SHP77 (cell line): ENCODE measurements around the gene F11R.
"Not testable (repeated sequence)": the region's sequence is repeated elsewhere in the genome, so short reads cannot be mapped to it uniquely, and the experiment has no call there.

ENCODE experiments used
- DNase-seq, 2 experiments: peaks; one replicate each; lab custom pipeline; 2025; lab: John Stamatoyannopoulos, UW

Gene F11R

GRCh38 chr1:161013131-161013487 lies 7.8 kb downstream of the F11R start:
- no peak for DNase-seq

DNA sequence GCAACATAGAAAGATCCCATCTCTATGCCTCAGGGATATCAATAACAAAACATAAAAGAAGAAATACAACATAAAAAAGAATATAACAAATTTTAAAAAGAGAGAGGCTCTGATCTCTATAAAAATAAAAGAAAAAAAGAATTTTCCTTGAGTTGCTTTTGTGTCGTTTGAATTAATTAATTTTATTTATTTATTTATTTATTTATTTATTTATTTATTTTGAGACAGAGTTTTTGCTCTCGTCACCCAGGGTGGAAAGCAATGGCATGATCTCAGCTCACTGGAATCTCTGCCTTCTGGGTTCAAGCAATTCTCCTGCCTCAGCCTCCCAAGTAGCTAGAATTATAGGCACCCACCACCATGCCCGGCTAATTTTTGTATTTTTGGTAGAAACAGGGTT lies 8.5 kb downstream of the F11R start:
- DNase-seq = no peak

- no peak for DNase-seq
These were observed 11.2 kb downstream of the F11R start for GRCh38 chr1:161009602-161010211.

DNA sequence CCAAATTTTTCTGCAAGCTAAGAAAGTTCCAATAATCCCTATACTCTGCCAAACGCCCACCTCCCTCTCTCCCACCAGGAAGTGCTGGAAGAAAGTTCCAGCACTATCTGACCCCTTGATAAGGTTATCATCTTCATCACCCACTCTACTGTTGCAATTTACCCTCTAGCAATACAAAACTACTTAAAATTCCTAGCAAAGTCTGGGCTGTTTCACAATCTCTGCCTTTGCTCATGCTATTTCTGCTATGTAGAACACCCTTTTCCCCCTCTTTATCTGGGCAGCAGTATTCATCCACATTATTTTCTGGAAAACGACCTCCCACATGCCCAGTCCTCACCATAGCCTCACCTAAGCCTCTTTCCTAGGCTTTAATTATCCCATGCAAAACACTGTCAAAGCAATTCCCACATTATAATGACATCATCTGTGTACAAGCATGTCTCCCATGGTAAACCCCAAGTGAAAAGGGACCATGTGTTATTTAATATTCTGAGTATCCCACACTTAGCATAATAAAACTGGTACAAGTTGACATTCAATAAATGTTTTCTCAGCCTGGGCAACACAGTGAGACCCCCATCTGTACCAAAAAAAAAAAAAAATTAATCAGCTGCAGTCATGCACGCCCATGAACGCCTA lies 12.0 kb downstream of the F11R start:
- DNase-seq = no peak

DNA sequence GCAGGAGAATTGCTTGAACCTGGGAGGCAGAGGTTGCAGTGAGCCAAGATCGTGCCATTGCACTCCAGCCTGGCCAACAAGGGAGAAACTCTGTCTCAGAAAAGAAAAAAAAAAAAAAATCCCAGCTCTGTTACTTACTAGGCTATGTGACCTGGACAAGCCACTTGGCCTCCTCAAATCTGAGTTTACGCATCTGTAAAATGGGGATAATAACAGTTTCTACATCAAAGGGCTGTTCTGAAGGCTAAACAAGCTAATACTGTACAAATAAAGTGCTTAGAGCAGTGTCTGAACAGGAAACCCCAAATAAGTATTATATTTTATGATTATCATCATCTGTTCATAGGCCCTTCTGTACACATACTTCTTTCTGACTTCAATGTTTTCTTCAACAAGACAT lies 13.6 kb downstream of the F11R start:
- DNase-seq = no peak

DNA sequence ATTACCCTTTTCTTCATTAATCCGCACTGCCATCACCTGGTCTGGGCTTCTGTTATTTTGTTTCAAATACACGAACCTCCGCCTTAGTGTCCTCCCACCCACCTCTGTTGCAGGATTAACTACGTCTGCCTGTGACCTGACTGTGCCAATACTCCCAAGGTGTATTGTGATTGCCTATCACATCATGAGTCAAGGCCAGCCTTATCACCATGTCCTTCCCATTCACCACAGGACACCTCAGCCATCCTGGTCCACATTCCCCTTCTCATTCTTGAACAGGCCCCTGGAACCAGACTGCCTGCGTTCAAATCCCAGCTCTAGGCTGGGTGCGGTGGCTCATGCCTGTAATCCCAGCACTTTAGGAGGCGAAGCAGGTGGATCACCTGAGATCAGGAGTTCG lies 14.4 kb downstream of the F11R start:
- DNase-seq = no peak

DNA sequence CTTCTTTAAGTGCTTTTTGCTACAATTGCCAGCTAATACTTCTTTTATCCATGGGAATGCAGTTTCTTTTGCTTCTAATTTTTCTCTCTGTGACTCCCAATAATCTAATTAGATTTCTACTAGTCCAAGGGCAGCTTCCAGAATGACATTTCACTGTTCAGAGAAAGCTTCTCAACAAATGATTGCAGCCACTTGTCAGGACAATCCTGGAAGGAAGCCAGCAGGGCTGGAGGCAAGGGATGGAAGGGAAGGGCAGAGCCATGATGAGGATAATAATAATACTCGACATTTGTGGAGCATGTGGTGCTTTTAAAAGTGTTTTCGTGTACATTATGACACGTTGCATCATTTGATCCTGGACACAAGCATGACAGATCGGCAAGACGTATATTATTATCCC lies 19.4 kb downstream of the F11R start:
- peak; percentile 8 to 13 for DNase-seq

DNA sequence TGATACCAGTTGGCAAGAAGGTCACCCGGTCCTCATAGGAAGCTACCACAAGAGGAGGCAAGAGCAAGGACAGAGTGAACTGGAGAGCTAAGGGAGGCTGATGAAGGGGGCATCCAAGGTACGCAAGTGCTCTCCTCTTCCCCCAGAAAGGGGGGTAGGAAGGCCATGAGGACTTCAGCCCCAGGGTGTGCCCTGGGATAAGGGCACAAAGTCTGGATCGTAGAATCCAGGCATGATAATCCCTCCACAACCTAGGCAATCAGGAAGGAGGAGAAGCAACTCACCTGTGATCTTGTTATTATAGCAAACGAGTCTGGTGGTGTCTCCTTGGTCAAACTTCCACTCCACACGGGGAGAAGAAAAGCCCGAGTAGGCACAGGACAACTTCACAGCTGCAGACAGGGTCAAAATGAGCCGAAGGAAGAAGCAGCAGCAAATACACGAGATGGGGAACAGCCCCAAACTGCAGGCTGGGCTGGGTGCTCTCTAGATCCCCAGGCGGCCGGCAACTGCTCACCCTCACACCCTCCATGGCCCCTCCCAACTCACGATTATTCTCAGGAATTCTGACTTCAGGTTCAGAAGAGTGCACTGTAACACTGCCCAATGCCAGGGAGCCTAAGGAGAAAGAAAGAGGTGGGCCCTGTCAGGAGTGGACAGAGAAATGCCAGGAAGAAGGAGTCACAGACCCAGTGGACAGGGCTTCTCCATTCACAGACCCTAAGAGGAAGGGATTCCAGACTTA lies 20.0 kb downstream of the F11R start:
- no peak for DNase-seq

DNA sequence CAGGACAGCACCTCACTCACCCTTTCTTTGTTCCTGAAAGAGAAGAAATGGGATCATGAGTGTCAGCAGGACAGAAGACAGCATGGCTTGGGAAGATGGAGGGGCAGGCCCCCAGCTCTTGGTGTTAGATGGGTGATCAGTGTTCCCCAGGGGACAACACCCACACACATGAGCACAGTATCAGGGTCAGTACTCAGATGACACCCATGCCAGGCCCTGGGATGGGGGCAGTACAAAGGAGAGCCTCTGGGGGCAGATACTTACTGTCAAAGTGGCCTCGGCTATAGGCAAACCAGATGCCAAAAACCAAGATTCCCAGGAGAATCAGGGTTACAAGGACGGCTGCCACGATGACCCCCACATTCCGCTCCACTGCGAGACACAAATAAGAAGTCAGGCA lies 21.6 kb downstream of the F11R start:
- no peak for DNase-seq

DNA sequence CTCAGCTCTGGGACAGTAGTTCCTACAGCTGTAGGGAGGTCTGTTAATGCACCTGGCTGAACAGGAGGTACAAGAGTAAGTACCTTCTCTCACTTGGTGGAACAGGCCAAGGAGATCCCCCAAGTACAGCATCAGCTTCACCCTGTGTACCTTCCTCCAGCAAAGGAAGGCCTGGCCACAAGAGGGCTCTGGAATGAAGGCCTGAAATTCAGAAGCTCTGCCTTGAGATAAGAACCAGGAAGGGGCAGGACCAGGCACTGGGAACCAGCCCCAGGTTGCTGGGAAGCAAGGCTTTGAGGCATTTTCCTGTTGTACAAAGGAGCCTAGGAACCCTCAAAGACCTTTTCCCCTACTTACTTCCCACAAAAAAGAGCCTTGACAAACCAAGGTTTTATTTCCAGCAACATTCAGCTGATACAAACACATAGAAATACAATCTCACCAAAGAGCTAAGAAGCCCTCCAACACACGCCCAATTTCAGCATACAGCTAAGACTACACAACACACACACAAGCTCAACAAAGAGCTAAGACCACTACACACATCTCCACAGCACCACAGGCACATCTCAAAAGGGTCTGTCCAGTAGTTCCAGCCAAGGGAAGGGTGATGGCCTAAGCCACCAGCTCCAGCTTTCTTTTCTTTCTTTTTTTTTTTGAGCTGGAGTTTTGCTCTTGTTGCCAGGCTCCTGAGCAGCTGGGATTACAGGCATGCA lies 23.5 kb downstream of the F11R start:
- peak in 1 of 2 experiments; percentile 45 for DNase-seq

- DNase-seq = no peak
These were observed 24.8 kb downstream of the F11R start for GRCh38 chr1:160996178-160996577.

- peak in 1 of 2 experiments; percentile 12 for DNase-seq
These were observed 27.3 kb downstream of the F11R start for GRCh38 chr1:160993544-160994193.

DNA sequence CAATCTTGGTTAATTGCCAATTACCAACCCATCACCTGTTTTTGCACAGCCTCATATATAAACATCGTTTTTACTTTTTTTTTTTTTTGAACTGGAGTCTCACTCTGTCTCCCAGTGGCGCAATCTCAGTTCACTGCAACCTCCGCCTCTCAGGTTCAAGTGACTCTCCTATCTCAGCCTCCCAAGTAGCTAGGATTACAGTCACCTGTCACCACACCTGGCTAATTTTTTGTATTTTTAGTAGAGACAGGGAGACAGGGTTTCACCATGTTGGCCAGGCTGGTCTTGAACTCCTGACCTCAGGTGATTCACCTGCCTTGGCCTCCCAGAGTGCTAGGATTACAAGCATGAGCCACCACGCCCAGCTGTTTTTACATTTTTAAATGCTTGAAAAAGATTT lies 28.9 kb downstream of the F11R start:
- not testable (repeated sequence) for DNase-seq

DNA sequence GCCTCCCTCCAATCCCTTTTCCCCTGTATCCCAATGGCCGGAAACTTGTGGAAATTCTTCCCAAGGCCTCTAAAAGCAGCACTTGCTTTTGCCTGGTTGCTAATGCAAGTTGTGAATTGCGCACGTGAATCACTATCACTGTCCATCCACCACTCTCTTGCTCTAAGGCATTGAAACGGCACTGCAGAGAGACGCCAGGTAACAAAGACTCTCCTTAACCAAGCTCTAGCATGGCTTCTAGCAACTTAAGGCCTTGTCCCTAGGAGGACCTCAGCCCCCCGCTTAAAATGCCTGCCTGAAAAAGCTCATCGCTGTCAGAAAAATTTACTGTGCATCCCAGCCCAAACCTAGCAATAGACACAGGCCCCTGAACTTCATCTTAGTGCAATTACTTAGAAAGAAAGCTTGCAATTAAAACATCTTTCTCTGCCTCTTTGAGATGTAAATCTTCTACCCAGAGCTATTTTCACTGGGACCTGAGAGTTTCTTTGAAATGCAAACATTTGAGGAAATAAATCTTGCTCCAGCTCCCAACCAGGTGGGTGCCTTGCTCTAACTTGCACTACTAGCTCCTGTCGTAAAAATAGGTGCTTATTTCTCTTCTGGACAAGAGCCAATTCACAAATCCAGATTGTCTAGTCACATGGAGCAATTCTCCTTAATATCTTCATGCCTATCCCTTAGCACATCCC lies 33.4 kb downstream of the F11R start:
- DNase-seq = no peak

DNA sequence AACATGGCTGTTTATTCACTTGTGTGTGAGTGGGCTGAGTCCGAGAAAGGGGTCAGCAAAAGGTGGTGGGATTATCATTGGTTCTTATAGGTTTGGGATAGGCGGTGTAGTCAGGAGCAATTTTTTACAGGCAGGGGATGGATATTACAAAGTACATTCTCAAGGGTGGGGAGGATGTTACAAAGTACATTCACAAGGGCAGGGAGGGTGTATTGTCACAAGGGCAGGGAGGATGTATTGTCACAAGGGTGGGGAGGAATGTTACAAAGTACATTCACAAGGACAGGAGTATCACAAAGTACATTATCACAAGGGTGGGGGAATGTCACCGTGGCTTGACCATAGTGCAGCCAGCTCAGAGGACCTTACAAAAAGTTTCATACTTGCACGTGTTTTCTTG lies 35.2 kb downstream of the F11R start:
- no peak for DNase-seq

GRCh38 chr1:160981584-160982411 lies 39.2 kb downstream of the F11R start:
- no peak for DNase-seq

GRCh38 chr1:160979286-160979685 lies 41.7 kb downstream of the F11R start:
- no peak for DNase-seq

GRCh38 chr1:160978510-160978927 lies 42.4 kb downstream of the F11R start:
- DNase-seq = peak; percentile 47 to 65

DNA sequence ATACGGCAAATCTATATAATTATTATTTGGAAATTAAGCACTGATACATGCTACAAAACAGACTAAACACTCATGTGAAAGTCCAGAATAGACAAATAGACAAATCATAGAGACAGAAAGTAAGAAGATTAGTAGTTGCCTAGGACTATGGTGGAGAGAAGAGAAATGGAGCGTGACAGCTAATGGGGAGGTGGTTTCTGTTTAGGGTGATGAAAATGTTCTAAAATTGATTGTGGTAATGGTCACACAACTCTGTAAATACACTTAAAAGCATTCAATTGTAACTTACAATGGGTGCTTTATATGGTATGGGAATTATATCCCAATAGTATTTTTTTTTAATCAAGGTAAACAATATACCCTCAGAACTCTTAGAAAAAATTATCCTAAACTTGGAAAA lies 45.9 kb downstream of the F11R start:
- no peak for DNase-seq

DNA sequence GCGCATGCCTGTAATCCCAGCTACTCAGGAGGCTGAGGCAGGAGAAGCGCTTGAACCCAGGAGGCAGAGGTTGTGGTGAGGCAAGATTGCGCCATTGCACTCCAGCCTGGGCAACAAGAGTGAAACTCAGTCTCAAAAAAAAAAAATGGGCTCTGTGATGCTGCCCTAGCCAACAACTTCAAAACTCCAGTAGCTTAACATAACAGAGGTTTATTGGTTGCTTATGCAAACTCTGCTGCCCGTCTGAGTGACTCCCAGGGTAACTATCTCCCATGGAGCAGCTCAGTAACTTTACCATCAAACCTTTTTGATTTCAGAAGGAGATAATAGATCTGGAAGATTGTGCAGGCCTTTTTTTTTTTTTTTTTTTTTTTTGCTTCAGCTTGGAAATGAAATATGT lies 47.5 kb downstream of the F11R start:
- no peak for DNase-seq

DNA sequence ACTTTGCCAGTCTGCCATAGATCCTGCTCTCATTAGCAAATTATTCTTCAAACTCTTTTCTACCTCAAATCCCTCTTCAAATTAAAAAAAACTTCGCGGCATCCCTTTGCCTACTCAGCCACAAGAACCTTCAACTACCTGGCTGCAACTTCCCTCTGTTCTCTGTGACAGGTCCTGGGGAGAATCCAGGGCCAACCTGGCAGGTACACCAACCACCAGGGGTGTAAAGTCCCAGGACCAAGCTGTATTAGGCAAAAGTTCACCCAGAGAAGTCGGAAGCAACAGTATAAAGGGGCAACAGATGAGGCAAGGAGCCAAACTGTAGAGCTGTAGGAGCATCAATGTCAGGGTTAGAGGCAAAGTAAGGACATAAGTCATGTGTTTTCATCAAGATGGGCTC lies 48.0 kb downstream of the F11R start:
- no peak for DNase-seq
